Heart left ventricle (tissue), 16 donors: ENCODE measurements around the gene BLOC1S1. TPM values are rescaled to one million over a fixed set of nuclear protein-coding genes. Genes with fewer than 3 reads are reported as not detected.

Experiments used
- ATAC-seq, 4 donors: fragments of 200-7000 bp; cut with Tn5 transposase; one replicate each; pipeline ENCODE4 v1.9.1; 2020 to 2022; ENCODE audit warnings: moderate library complexity in 4 of 4, mild to moderate bottlenecking in 3 of 4, moderate number of reproducible peaks in 1 of 4
- DNase-seq, 5 donors: peaks; one replicate each; pipeline ENCODE4 v3.0.0-alpha.2; 2020
- H3K27ac ChIP-seq, 12 donors: fragments of 200-600 bp; sonication (generic) in 4 of 12; one replicate each; pipeline versions ENCODE4 v1.5.0 to v1.8.0; 2016 to 2022; ENCODE audit warnings: mild to moderate bottlenecking in 2 of 12
- H3K27me3 ChIP-seq, 9 donors: fragments of 200-600 bp; sonication (generic) in 2 of 9; one replicate each; pipeline versions ENCODE4 v1.5.1 to v1.8.0; 2016 to 2022; ENCODE audit warnings: mild to moderate bottlenecking in 3 of 9
- H3K36me3 ChIP-seq, 9 donors: fragments of 200-600 bp; sonication (generic) in 2 of 9; one replicate each; pipeline versions ENCODE4 v1.5.0 to v1.8.0; 2018 to 2022; ENCODE audit warnings: mild to moderate bottlenecking in 2 of 9
- H3K4me1 ChIP-seq, 12 donors: fragments of 200-600 bp; sonication (generic) in 4 of 12; one replicate each; pipeline versions ENCODE4 v1.5.0 to v1.8.0; 2016 to 2022; ENCODE audit warnings: mild to moderate bottlenecking in 3 of 12
- H3K4me3 ChIP-seq, 12 donors: fragments of 200-600 bp; sonication (generic) in 4 of 12; one replicate each; pipeline versions ENCODE4 v1.5.0 to v1.8.0; 2017 to 2022; ENCODE audit warnings: mild to moderate bottlenecking in 9 of 12, moderate library complexity in 4 of 12
- H3K9me3 ChIP-seq, 12 donors: fragments of 200-600 bp; sonication (generic) in 4 of 12; one replicate each; pipeline versions ENCODE4 v1.5.0 to v1.8.0; 2016 to 2022; ENCODE audit warnings: mild to moderate bottlenecking in 1 of 12
- CTCF ChIP-seq, 12 donors: fragments of 200-600 bp; sonication (generic) in 4 of 12; IDR thresholded peaks; one replicate each; pipeline versions ENCODE4 v1.5.0 to v1.8.0; 2018 to 2022; ENCODE audit warnings: antibody characterized with exemption in 12 of 12, mild to moderate bottlenecking in 5 of 12
- POLR2A ChIP-seq, 2 donors: fragments of 450-650 bp; IDR thresholded peaks; one replicate each; pipeline ENCODE4 v1.6.1; 2017; ENCODE audit warnings: antibody characterized with exemption in 2 of 2, mild to moderate bottlenecking in 2 of 2, moderate library complexity in 2 of 2
- WGBS, 4 donors: extraction: QIAGEN DNeasy Blood & Tissue Kit in 2 of 4; methylation state at CpG; one replicate each; pipeline versions ENCODE4 v1.1.5 to v1.1.7; 2013 to 2018; 5-methylcytosine and 5-hydroxymethylcytosine counted together
- intact Hi-C, 10 donors: fragments of 100-400 bp; cut with DNase I; formaldehyde crosslinking; loops; one replicate each; pipeline versions ENCODE4 v1.11.1 to v1.14.2; 2022
- long read RNA-seq, 3 donors: library from polyadenylated mRNA; unstranded; transcript quantifications; one replicate each; pipeline ENCODE4 v2.0.0, GENCODE V29; 2020 to 2021
- polyA plus RNA-seq, 2 donors: library from polyadenylated mRNA; stranded (reverse); fragments of 200-250 nt; gene quantifications; one replicate each; pipeline ENCODE4 v1.2.3, GENCODE V29; 2013
- total RNA-seq, 9 donors: library from RNA; depleted of rRNA in 2 of 9; stranded (reverse); fragments of >200 nt in 2 of 9; fragmentation: NEBNext Ultra II Directional in 3 of 9; extraction: Animal tissue kit (Norgen Biotek cat#: 25700) in 3 of 9; gene quantifications; one replicate each; pipeline versions ENCODE4 v1.1.0 to v1.2.4, GENCODE V29; 2016 to 2023
- donor health status: ischemic (EF 13 %, LVEDD 7.1; RV severe dilation, severe dysfunction).
- donor health status: healthy with polysubstance abuse.
- donor health status: DM: no; HTN: yes; CAD: no.
- donor health status: DM: no; HTN: no; CAD: no.
- donor health status: ischemic (EF 25% LVEDD 6.9; RV normal size, moderate dysfunction).
- donor health status: ischemic (EF 25% LVEDD 5.7; RV mildly dilated, moderate dysfunction).
- donor health status: healthy.
- donor health status: DM: yes; HTN: yes; CAD: no.
- donor health status: ischemic (EF 35%, LVEDD 5.7; RV mildly dilated, moderate dysfunction).
- donor health status: nonischemic (EF 11% LVEDD 7.7; RV severe dilation, severe dysfunction).
- donor health status: DM: yes; HTN: yes; CAD: no.
- donor health status: PGD.
- donor health status: ischemic (EF 29% LVEDD 5.4; RV normal size, mild dysfunction).
- donor health status: nonischemic (EF 23%, LVEDD 6.1; RV moderate dilation, normal function).

Gene BLOC1S1
- total RNA-seq = 100 to 1,000 TPM in 5 of 9 donors, 10 to 100 TPM in 4; 71.3 to 173 (median 131) TPM
- 100 to 1,000 TPM; 187 to 314 TPM for polyA plus RNA-seq
- long read RNA-seq, donor 1, transcript BLOC1S1-203 (4 exons, 571 nt) = major isoform, 18 of 38 reads
- long read RNA-seq, donor 1, partial matches to known transcripts = 3 of 38 reads
- long read RNA-seq, donor 1, other reads (novel, unspliced or antisense) = 16 of 38 reads
- long read RNA-seq, donor 2, transcript BLOC1S1-203 (4 exons, 571 nt) = major isoform, 13 of 33 reads
- long read RNA-seq, donor 2, partial matches to known transcripts = 4 of 33 reads
- long read RNA-seq, donor 2, other reads (novel, unspliced or antisense) = 12 of 33 reads
- long read RNA-seq, donor 3, transcript BLOC1S1-203 (4 exons, 571 nt) = major isoform, 13 of 31 reads
- long read RNA-seq, donor 3, partial matches to known transcripts = 3 of 31 reads
- long read RNA-seq, donor 3, other reads (novel, unspliced or antisense) = 15 of 31 reads

- Histone ChIP-seq H3K4me3 (peak within 1 kb of the TSS; percentile 56 to 93 (median 72)), H3K36me3 (peaks cover 0 to 16% (median 0%) of the 10 kb centered on the region in 9 donors), H3K4me1 (peaks cover 3 to 83% (median 64%) of the 10 kb centered on the region in 12 donors), H3K27me3 (no peaks in the 10 kb centered on the region), H3K27ac (peak within 1 kb of the TSS; percentile 89 to 99 (median 94)), H3K9me3 (no peaks in the 10 kb centered on the region)
- intact Hi-C loops = no loop called here
- TF ChIP-seq CTCF (IDR thresholded peaks at IDR 0.05) (peak in 3 of 12 donors; percentile 12 to 15 (median 14)), POLR2A (IDR thresholded peaks at IDR 0.05) (peak in 1 of 2 donors; percentile 55)
- ATAC-seq (peak; percentile 56 to 75 (median 64)), DNase-seq (peak; percentile 91 to 96 (median 93))
- 0 to 2% (median 0%) methylated on average over 23 to 42 of the region's 42 CpGs for WGBS, 4 donors
Measured at GRCh38 chr12:55715833-55716581, at the start of gene BLOC1S1. TSS of gene BLOC1S1 (plus strand) at chr12:55716046. CDS start at chr12:55716052, 6 bp downstream.

GRCh38 chr12:55666508-55666907 is 49.3 kb upstream of the BLOC1S1 start:
- no peak for DNase-seq
- H3K9me3 ChIP-seq = no peaks in the 10 kb centered on the region
- no peaks in the 10 kb centered on the region for H3K36me3 ChIP-seq
- no peaks in the 10 kb centered on the region for H3K27me3 ChIP-seq
- intact Hi-C loops = no loop called here
- no peak overlapping the region for H3K4me3 ChIP-seq
- 76 to 87% (median 80%) methylated on average over 7 of the region's 7 CpGs for WGBS, 4 donors
- TF ChIP-seq CTCF (IDR thresholded peaks at IDR 0.05) (no peak), POLR2A (IDR thresholded peaks at IDR 0.05) (no peak)
- no peak for ATAC-seq
- no peak overlapping the region for H3K27ac ChIP-seq
- H3K4me1 ChIP-seq = peaks cover 0 to 6% (median 0%) of the 10 kb centered on the region in 12 donors

GRCh38 chr12:55670276-55670675 is 45.6 kb upstream of the BLOC1S1 start:
- ATAC-seq (peak in 1 of 4 donors; percentile 17), DNase-seq (no peak)
- TF ChIP-seq CTCF (IDR thresholded peaks at IDR 0.05) (no peak), POLR2A (IDR thresholded peaks at IDR 0.05) (no peak)
- Histone ChIP-seq H3K27me3 (no peaks in the 10 kb centered on the region), H3K4me3 (no peak overlapping the region), H3K4me1 (peaks cover 0 to 22% (median 0%) of the 10 kb centered on the region in 12 donors), H3K27ac (no peak overlapping the region), H3K9me3 (no peaks in the 10 kb centered on the region), H3K36me3 (no peaks in the 10 kb centered on the region)
- intact Hi-C loops = no loop called here

- H3K27me3 ChIP-seq = no peaks in the 10 kb centered on the region
- H3K36me3 ChIP-seq = no peaks in the 10 kb centered on the region
- TF ChIP-seq CTCF (IDR thresholded peaks at IDR 0.05) (no peak), POLR2A (IDR thresholded peaks at IDR 0.05) (no peak)
- no peak overlapping the region for H3K27ac ChIP-seq
- no peak overlapping the region for H3K4me3 ChIP-seq
- intact Hi-C loops = no loop called here
- peaks cover 0 to 31% (median 0%) of the 10 kb centered on the region in 12 donors for H3K4me1 ChIP-seq
- no peak for ATAC-seq
- WGBS, 4 donors = 67 to 74% (median 68%) methylated on average over 4 of the region's 4 CpGs
- H3K9me3 ChIP-seq = no peaks in the 10 kb centered on the region
- DNase-seq = no peak
Measured at GRCh38 chr12:55671746-55672145, 44.1 kb upstream of the BLOC1S1 start.
